H9 (cell line): ENCODE measurements around the gene TRPV5. TPM values are rescaled to one million over a fixed set of nuclear protein-coding genes. Genes with fewer than 3 reads are reported as not detected.

ENCODE experiments used
- DNase-seq: peaks from one replicate; pipeline ENCODE4 v3.0.0-alpha.2; 2017
- H2AFZ ChIP-seq: one replicate; pipeline ENCODE4 v1.6.1; 2013; ENCODE audit warnings: mild to moderate bottlenecking, low read length, control low read depth, moderate library complexity
- H2AK5ac ChIP-seq: 2 replicates; pipeline ENCODE4 v1.6.1; 2013; ENCODE audit warnings: low read length, control low read depth, mixed read lengths; ENCODE audit not compliant: insufficient read length
- H2BK120ac ChIP-seq: one replicate; pipeline ENCODE4 v1.6.1; 2013; ENCODE audit warnings: low read depth, mild to moderate bottlenecking, low read length, control low read depth, inconsistent platforms; ENCODE audit not compliant: poor library complexity, severe bottlenecking
- H2BK12ac ChIP-seq: 2 replicates; pipeline ENCODE4 v1.6.1; 2013; ENCODE audit warnings: low read length, control low read depth, mixed read lengths, low read depth; ENCODE audit not compliant: insufficient read length
- H2BK15ac ChIP-seq: 2 replicates; pipeline ENCODE4 v1.6.1; 2013; ENCODE audit warnings: low read depth, low read length, control low read depth
- H2BK20ac ChIP-seq: one replicate; pipeline ENCODE4 v1.6.1; 2013; ENCODE audit warnings: low read depth, mild to moderate bottlenecking, low read length, control low read depth, inconsistent platforms; ENCODE audit not compliant: poor library complexity, severe bottlenecking
- H2BK5ac ChIP-seq: 2 replicates; pipeline ENCODE4 v1.6.1; 2013; ENCODE audit warnings: low read length, control low read depth, mixed read lengths; ENCODE audit not compliant: insufficient read length
- H3K14ac ChIP-seq: 2 replicates; pipeline ENCODE4 v1.6.1; 2013; ENCODE audit warnings: low read length, control low read depth; ENCODE audit not compliant: insufficient read depth
- H3K18ac ChIP-seq: 2 replicates; pipeline ENCODE4 v1.6.1; 2013; ENCODE audit warnings: low read depth, mild to moderate bottlenecking, mixed read lengths, low read length, control low read depth; ENCODE audit not compliant: insufficient read length
- H3K23ac ChIP-seq: 2 replicates; pipeline ENCODE4 v1.6.1; 2013; ENCODE audit warnings: low read length, control low read depth, mixed read lengths, low read depth; ENCODE audit not compliant: insufficient read length
- H3K23me2 ChIP-seq: 2 replicates; pipeline ENCODE4 v1.6.1; 2013; ENCODE audit warnings: low read depth, mild to moderate bottlenecking, mixed read lengths, low read length, control low read depth; ENCODE audit not compliant: insufficient read length, poor library complexity, severe bottlenecking
- H3K27ac ChIP-seq: 2 replicates; pipeline ENCODE4 v1.5.1; 2013; ENCODE audit warnings: low read length, control low read depth, mixed read lengths, low read depth; ENCODE audit not compliant: insufficient read length
- H3K27me3 ChIP-seq: 2 replicates; pipeline ENCODE4 v1.6.1; 2013; ENCODE audit warnings: low read length, control low read depth, inconsistent platforms; ENCODE audit not compliant: insufficient read depth
- H3K4ac ChIP-seq: 2 replicates; pipeline ENCODE4 v1.6.1; 2013; ENCODE audit warnings: low read depth, mild to moderate bottlenecking, control low read depth, inconsistent platforms, low read length, moderate library complexity
- H3K4me1 ChIP-seq: 2 replicates; pipeline ENCODE4 v1.6.1; 2013; ENCODE audit warnings: low read length, control low read depth, inconsistent platforms; ENCODE audit not compliant: insufficient read depth
- H3K4me2 ChIP-seq: 2 replicates; pipeline ENCODE4 v1.6.1; 2013; ENCODE audit warnings: low read length, control low read depth, mixed read lengths; ENCODE audit not compliant: insufficient read length, insufficient read depth
- H3K56ac ChIP-seq: 2 replicates; pipeline ENCODE4 v1.6.1; 2013; ENCODE audit warnings: low read depth, mild to moderate bottlenecking, mixed read lengths, low read length, control low read depth; ENCODE audit not compliant: insufficient read length
- H3K79me1 ChIP-seq: 2 replicates; pipeline ENCODE4 v1.6.1; 2013; ENCODE audit warnings: low read depth, mild to moderate bottlenecking, moderate library complexity, low read length, control low read depth, inconsistent platforms; ENCODE audit not compliant: insufficient read depth, poor library complexity, severe bottlenecking
- H3K79me2 ChIP-seq: 2 replicates; pipeline ENCODE4 v1.6.1; 2013; ENCODE audit warnings: low read length, control low read depth, inconsistent platforms; ENCODE audit not compliant: insufficient read depth
- H3K9ac ChIP-seq: 2 replicates; pipeline ENCODE4 v1.6.1; 2013; ENCODE audit warnings: low read length, control low read depth, mixed read lengths; ENCODE audit not compliant: insufficient read length; ENCODE audit errors: extremely low read depth
- H3K9me3 ChIP-seq: one replicate; pipeline ENCODE4 v1.6.1; 2013; ENCODE audit warnings: low read depth, low read length, inconsistent platforms; ENCODE audit not compliant: control insufficient read depth
- H3T11ph ChIP-seq: one replicate; pipeline ENCODE4 v1.6.1; 2013; ENCODE audit warnings: mild to moderate bottlenecking, low read length, control low read depth, inconsistent platforms
- H4K20me1 ChIP-seq: one replicate; pipeline ENCODE4 v1.6.1; 2013; ENCODE audit not compliant: control insufficient read depth, insufficient read length, insufficient read depth
- H4K5ac ChIP-seq: 2 replicates; pipeline ENCODE4 v1.6.1; 2013; ENCODE audit warnings: low read depth, mild to moderate bottlenecking, mixed read lengths, low read length, control low read depth; ENCODE audit not compliant: insufficient read length
- H4K8ac ChIP-seq: replicated peaks from 2 replicates; pipeline ENCODE4 v1.6.1; 2013; ENCODE audit warnings: low read length, control low read depth, mixed read lengths, low read depth; ENCODE audit not compliant: insufficient read length
- H4K91ac ChIP-seq: 2 replicates; pipeline ENCODE4 v1.6.1; 2013; ENCODE audit warnings: low read depth, mild to moderate bottlenecking, moderate library complexity, mixed read lengths, low read length, control low read depth; ENCODE audit not compliant: insufficient read length
- H3K27ac Mint-ChIP-seq, 3 experiments: 2 replicates in 2 of 3; 3 replicates in 1 of 3; pipeline ENCODE4 v1.8.0; 2020 to 2021; ENCODE audit warnings: mixed read lengths in 3 of 3, mild to moderate bottlenecking in 1 of 3, moderate library complexity in 1 of 3
- H3K27me3 Mint-ChIP-seq: 2 replicates; pipeline ENCODE4 v1.8.0; 2021; ENCODE audit warnings: low read depth, mild to moderate bottlenecking, moderate library complexity, mixed read lengths
- H3K36me3 Mint-ChIP-seq, 3 experiments: 2 replicates in 2 of 3; 3 replicates in 1 of 3; pipeline ENCODE4 v1.8.0; 2020 to 2021; ENCODE audit warnings: low read depth in 3 of 3, mixed read lengths in 3 of 3; ENCODE audit not compliant: insufficient read depth in 1 of 3
- H3K4me1 Mint-ChIP-seq, 2 experiments: 2 replicates each; pipeline ENCODE4 v1.8.0; 2020; ENCODE audit warnings: mixed read lengths in 2 of 2
- H3K4me3 Mint-ChIP-seq, 2 experiments: 2 replicates in 1 of 2; 3 replicates in 1 of 2; pipeline ENCODE4 v1.8.0; 2020 to 2021; ENCODE audit warnings: mild to moderate bottlenecking in 2 of 2, mixed read lengths in 2 of 2, moderate library complexity in 1 of 2
- H3K9me3 Mint-ChIP-seq, 2 experiments: 2 replicates in 1 of 2; 3 replicates in 1 of 2; pipeline ENCODE4 v1.8.0; 2020; ENCODE audit warnings: mild to moderate bottlenecking in 2 of 2, mixed read lengths in 2 of 2, moderate library complexity in 1 of 2
- CTCF ChIP-seq: fragments of 200-600 bp; sonication (generic); conservative IDR thresholded peaks from 3 replicates; pipeline ENCODE4 v1.8.0; 2021; ENCODE audit warnings: antibody characterized with exemption, mild to moderate bottlenecking
- WGBS: extraction: QIAGEN DNeasy Blood & Tissue Kit; methylation state at CpG from one replicate; pipeline ENCODE4 v1.1.7; 2013; ENCODE audit warnings: missing lambda C conversion rate, low lambda C conversion rate, mixed read lengths; ENCODE audit not compliant: insufficient read length; ENCODE audit errors: extremely low coverage; 5-methylcytosine and 5-hydroxymethylcytosine counted together
- total RNA-seq: library from RNA; stranded (reverse); gene quantifications from 2 replicates; pipeline ENCODE4 v1.2.1, GENCODE V29; 2021

Gene TRPV5
- total RNA-seq, 1 experiment from 2014 or later, result not detected

DNA sequence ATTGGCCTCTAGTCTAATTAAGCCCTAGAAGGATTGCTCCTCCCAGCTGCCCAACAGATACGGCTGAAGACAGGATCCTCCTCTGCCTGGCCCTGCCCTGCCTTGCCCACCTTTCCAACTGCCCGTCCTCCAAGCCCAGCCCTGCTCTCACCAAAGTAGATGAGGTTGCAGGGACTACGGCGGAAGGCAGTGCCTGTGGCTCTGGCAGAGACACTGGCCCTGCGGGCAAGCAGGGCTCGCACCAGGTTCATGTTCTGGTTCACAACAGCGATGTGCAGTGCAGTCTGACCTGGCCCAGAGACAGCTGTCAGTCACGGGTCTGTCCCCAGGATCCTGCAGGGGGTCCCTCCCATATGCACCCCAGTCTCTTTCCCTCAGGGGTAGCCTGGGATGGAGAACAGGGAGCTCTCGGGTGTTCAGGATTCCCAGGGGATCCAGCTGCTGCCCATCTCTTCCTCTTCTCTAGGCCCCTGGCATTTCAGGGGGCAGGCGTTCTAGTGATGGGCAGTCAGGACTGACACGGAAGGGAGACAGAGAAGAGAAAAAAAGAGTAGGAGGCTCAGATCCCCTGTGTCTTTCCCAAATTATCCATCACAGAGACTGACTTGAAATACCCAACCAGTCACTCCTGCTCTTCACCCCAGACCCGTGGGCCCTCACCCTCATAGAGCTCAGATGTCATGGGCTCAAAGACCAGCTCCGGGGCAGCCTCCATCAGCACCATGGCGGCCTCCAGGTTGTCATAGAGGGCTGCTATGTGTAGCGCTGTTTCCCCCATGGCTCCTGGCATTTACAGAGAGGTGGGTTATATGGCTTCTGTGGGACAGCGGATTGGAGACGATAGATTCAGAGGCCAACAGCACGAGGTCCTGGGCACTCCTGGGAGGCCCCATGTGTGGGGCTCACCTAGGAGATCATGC lies 56.3 kb downstream of the TRPV5 start:
- Histone ChIP-seq H3K79me1 (no peaks in the 10 kb centered on the region), H2AFZ (no peak overlapping the region), H4K91ac (no peak overlapping the region), H3K4me2 (no peak overlapping the region), H4K20me1 (no peaks in the 10 kb centered on the region), H3K23me2 (no peaks in the 10 kb centered on the region), H3K14ac (no peak overlapping the region), H3K18ac (no peak overlapping the region), H3K27ac (no peak overlapping the region), H3K56ac (no peak overlapping the region), H3K4me1 (no peaks in the 10 kb centered on the region), H3K23ac (no peak overlapping the region), H2BK120ac (no peak overlapping the region), H2BK5ac (no peak overlapping the region), H2AK5ac (no peak overlapping the region), H4K8ac (no peak overlapping the region), H2BK12ac (no peak overlapping the region), H3K9me3 (no peaks in the 10 kb centered on the region), H3K9ac (no peak overlapping the region), H3K79me2 (no peaks in the 10 kb centered on the region), H2BK15ac (no peak overlapping the region), H3T11ph (no peak overlapping the region), H2BK20ac (no peak overlapping the region), H4K5ac (no peak overlapping the region), H3K4ac (no peak overlapping the region), H3K27me3 (no peaks in the 10 kb centered on the region)
- peaks cover 0 to 9% of the 10 kb centered on the region in 2 experiments; a peak in 2 of 5 replicates for H3K9me3 Mint-ChIP-seq
- TF ChIP-seq CTCF, result no peak
- H3K27ac Mint-ChIP-seq, result no peak overlapping the region
- no peak overlapping the region for H3K4me3 Mint-ChIP-seq
- peaks cover 13% of the 10 kb centered on the region for H3K27me3 Mint-ChIP-seq
- peaks cover 0 to 10% (median 5%) of the 10 kb centered on the region in 3 experiments; a peak in 4 of 7 replicates for H3K36me3 Mint-ChIP-seq
- no peaks in the 10 kb centered on the region for H3K4me1 Mint-ChIP-seq
- DNase-seq, result no peak
- no CpG with 5 or more reads among the region's 18 CpGs for WGBS
